Endothelial cell (in vitro differentiated cells): ENCODE measurements around the gene OSBPL6. TPM values are rescaled to one million over a fixed set of nuclear protein-coding genes. Genes with fewer than 3 reads are reported as not detected.

Experiments
- DNase-seq: peaks from one replicate; pipeline ENCODE4 v3.0.0; 2021; ENCODE audit warnings: low spot score
- H3K27ac Mint-ChIP-seq: one replicate; pipeline ENCODE4 v1.8.0; 2021; ENCODE audit warnings: mixed read lengths, inconsistent platforms; ENCODE audit not compliant: unreplicated experiment
- H3K27me3 Mint-ChIP-seq: one replicate; pipeline ENCODE4 v1.8.0; 2021; ENCODE audit warnings: mild to moderate bottlenecking, moderate library complexity, mixed read lengths, inconsistent platforms; ENCODE audit not compliant: unreplicated experiment
- H3K36me3 Mint-ChIP-seq: one replicate; pipeline ENCODE4 v1.8.0; 2021; ENCODE audit warnings: mild to moderate bottlenecking, low read depth, mixed read lengths, inconsistent platforms; ENCODE audit not compliant: unreplicated experiment
- H3K4me1 Mint-ChIP-seq: one replicate; pipeline ENCODE4 v1.8.0; 2021; ENCODE audit warnings: mild to moderate bottlenecking, mixed read lengths, inconsistent platforms; ENCODE audit not compliant: unreplicated experiment
- H3K4me3 Mint-ChIP-seq: one replicate; pipeline ENCODE4 v1.8.0; 2021; ENCODE audit warnings: mild to moderate bottlenecking, mixed read lengths, inconsistent platforms; ENCODE audit not compliant: unreplicated experiment
- H3K9me3 Mint-ChIP-seq: one replicate; pipeline ENCODE4 v1.8.0; 2021; ENCODE audit warnings: mixed read lengths, inconsistent platforms; ENCODE audit not compliant: unreplicated experiment
- CTCF ChIP-seq: fragments of 200-600 bp; sonication (generic); IDR thresholded peaks from one replicate; pipeline ENCODE4 v1.5.0; 2021; ENCODE audit warnings: antibody characterized with exemption; ENCODE audit not compliant: unreplicated experiment
- total RNA-seq: library from RNA; stranded (reverse); fragmentation: NEBNext Ultra II Directional; extraction: Animal tissue kit (Norgen Biotek cat#: 25700); gene quantifications from one replicate; pipeline ENCODE4 v1.2.1, GENCODE V29; 2021; ENCODE audit not compliant: unreplicated experiment

Gene OSBPL6
- total RNA-seq, 1 donor from 2014 or later: 3.0 TPM

- H3K27me3 Mint-ChIP-seq: no peaks in the 10 kb centered on the region
These were observed 72.1 kb downstream of the OSBPL6 start for GRCh38 chr2:178266445-178266844.

GRCh38 chr2:178267660-178268059, 73.3 kb downstream of the OSBPL6 start:
- no peak for TF ChIP-seq CTCF
- Mint-ChIP-seq H3K27me3 (no peaks in the 10 kb centered on the region), H3K4me3 (no peak overlapping the region), H3K36me3 (no peaks in the 10 kb centered on the region), H3K27ac (no peak overlapping the region), H3K4me1 (peaks cover 8% of the 10 kb centered on the region), H3K9me3 (no peaks in the 10 kb centered on the region)
- DNase-seq: no peak

More at GRCh38 chr2:178266445-178266844, 72.1 kb downstream of the OSBPL6 start:
- peaks cover 8% of the 10 kb centered on the region for H3K4me1 Mint-ChIP-seq
- no peak for DNase-seq
- no peaks in the 10 kb centered on the region for H3K9me3 Mint-ChIP-seq
- H3K4me3 Mint-ChIP-seq: no peak overlapping the region
- TF ChIP-seq CTCF: no peak
- H3K36me3 Mint-ChIP-seq: no peaks in the 10 kb centered on the region
- no peak overlapping the region for H3K27ac Mint-ChIP-seq

GRCh38 chr2:178268435-178268834, 74.1 kb downstream of the OSBPL6 start:
- H3K36me3 Mint-ChIP-seq: no peaks in the 10 kb centered on the region

GRCh38 chr2:178269438-178270224, 75.3 kb downstream of the OSBPL6 start:
- Mint-ChIP-seq H3K27me3 (no peaks in the 10 kb centered on the region), H3K4me3 (no peak overlapping the region), H3K36me3 (no peaks in the 10 kb centered on the region), H3K9me3 (no peaks in the 10 kb centered on the region), H3K27ac (no peak overlapping the region), H3K4me1 (peaks cover 8% of the 10 kb centered on the region)
- no peak for TF ChIP-seq CTCF
- no peak for DNase-seq

More at GRCh38 chr2:178268435-178268834, 74.1 kb downstream of the OSBPL6 start:
- no peaks in the 10 kb centered on the region for H3K27me3 Mint-ChIP-seq
- no peak for TF ChIP-seq CTCF
- no peak for DNase-seq
- H3K4me1 Mint-ChIP-seq: peaks cover 8% of the 10 kb centered on the region
- no peak overlapping the region for H3K4me3 Mint-ChIP-seq
- no peaks in the 10 kb centered on the region for H3K9me3 Mint-ChIP-seq
- no peak overlapping the region for H3K27ac Mint-ChIP-seq

GRCh38 chr2:178270338-178270737, 76.0 kb downstream of the OSBPL6 start:
- Mint-ChIP-seq H3K27ac (no peak overlapping the region), H3K4me3 (no peak overlapping the region), H3K27me3 (no peaks in the 10 kb centered on the region), H3K36me3 (no peaks in the 10 kb centered on the region), H3K9me3 (no peaks in the 10 kb centered on the region), H3K4me1 (peaks cover 8% of the 10 kb centered on the region)
- DNase-seq: no peak
- no peak for TF ChIP-seq CTCF
